Spleen (tissue), 11 donors: ENCODE measurements around the gene TEX38. TPM values are rescaled to one million over a fixed set of nuclear protein-coding genes. Genes with fewer than 3 reads are reported as not detected.
"Not testable (repeated sequence)": the region's sequence is repeated elsewhere in the genome, so short reads cannot be mapped to it uniquely, and the experiment has no call there.

Experiments used
- DNase-seq: peaks from one replicate; pipeline ENCODE4 v3.0.0-alpha.2; 2020
- H3K27ac ChIP-seq, 8 donors: fragments of 200-600 bp; sonication (generic) in 7 of 8; 1 replicate in 4 of 8; 2 replicates in 4 of 8; pipeline versions ENCODE4 v1.5.0 to v1.8.0; 2016 to 2021; ENCODE audit warnings: inconsistent platforms in 4 of 8, mild to moderate bottlenecking in 4 of 8, moderate library complexity in 1 of 8
- H3K27me3 ChIP-seq, 7 donors: fragments of 200-600 bp; sonication (generic) in 6 of 7; replicated peaks in 1 of 7; 1 replicate in 4 of 7; 2 replicates in 3 of 7; pipeline versions ENCODE4 v1.5.0 to v1.8.0; 2016 to 2021; ENCODE audit warnings: inconsistent platforms in 3 of 7, mild to moderate bottlenecking in 1 of 7
- H3K36me3 ChIP-seq, 6 donors: fragments of 200-600 bp; sonication (generic) in 5 of 6; 1 replicate in 4 of 6; 2 replicates in 2 of 6; pipeline versions ENCODE4 v1.5.0 to v1.8.0; 2016 to 2021; ENCODE audit warnings: inconsistent platforms in 2 of 6
- H3K4me1 ChIP-seq, 6 donors: fragments of 200-600 bp; sonication (generic) in 5 of 6; 1 replicate in 3 of 6; 2 replicates in 3 of 6; pipeline versions ENCODE4 v1.5.0 to v1.8.0; 2016 to 2021; ENCODE audit warnings: inconsistent platforms in 3 of 6
- H3K4me3 ChIP-seq, 8 donors: fragments of 200-600 bp; sonication (generic) in 7 of 8; 1 replicate in 4 of 8; 2 replicates in 4 of 8; pipeline versions ENCODE4 v1.5.0 to v1.8.0; 2016 to 2021; ENCODE audit warnings: inconsistent platforms in 4 of 8, mild to moderate bottlenecking in 4 of 8, moderate library complexity in 2 of 8
- H3K9me3 ChIP-seq, 8 donors: fragments of 200-600 bp; sonication (generic) in 7 of 8; 1 replicate in 4 of 8; 2 replicates in 4 of 8; pipeline versions ENCODE4 v1.5.0 to v1.8.0; 2016 to 2021; ENCODE audit warnings: inconsistent platforms in 4 of 8
- CTCF ChIP-seq, 11 experiments: fragments of 200-600 bp in 7 of 11; fragments of 450-650 bp in 4 of 11; sonication (generic) in 4 of 11; IDR thresholded peaks in 8 of 11; conservative IDR thresholded peaks in 3 of 11; 1 replicate in 7 of 11; 2 replicates in 4 of 11; pipeline versions ENCODE4 v1.4.0 to v1.8.0; 2016 to 2021; ENCODE audit warnings: antibody characterized with exemption in 11 of 11, inconsistent platforms in 4 of 11, mild to moderate bottlenecking in 1 of 11
- POLR2A ChIP-seq, 3 donors: fragments of 450-650 bp; IDR thresholded peaks; one replicate each; pipeline ENCODE4 v1.5.1; 2017; ENCODE audit warnings: antibody characterized with exemption in 3 of 3, mild to moderate bottlenecking in 1 of 3
- POLR2AphosphoS5 ChIP-seq, 3 donors: sonication (generic); formaldehyde crosslinking; IDR thresholded peaks; one replicate each; pipeline ENCODE4 v1.5.1; 2017; ENCODE audit warnings: antibody characterized with exemption in 3 of 3
- WGBS, 5 donors: extraction: QIAGEN DNeasy Blood & Tissue Kit in 3 of 5; methylation state at CpG; one replicate each; pipeline versions ENCODE4 v1.1.5 to v1.1.7; 2013 to 2018; 5-methylcytosine and 5-hydroxymethylcytosine counted together
- intact Hi-C: fragments of 100-400 bp; cut with DNase I; formaldehyde crosslinking; loops from one replicate; pipeline ENCODE4 v1.15.0; 2023; ENCODE audit warnings: low total_unique reads
- polyA plus RNA-seq, 3 donors: library from polyadenylated mRNA; stranded (reverse); fragments of 200-250 nt; gene quantifications; one replicate each; pipeline ENCODE4 v1.2.1, GENCODE V29; 2013
- total RNA-seq, 7 donors: library from RNA; depleted of rRNA in 3 of 7; stranded (reverse); fragments of >200 nt in 3 of 7; fragmentation: NEBNext Ultra II Directional in 4 of 7; extraction: Animal tissue kit (Norgen Biotek cat#: 25700) in 4 of 7; gene quantifications; one replicate each; pipeline versions ENCODE4 v1.1.0 to v1.2.1, GENCODE V29; 2016 to 2021
- donor health status: healthy with polysubstance abuse.
- donor health status: DM: no; HTN: no; CAD: no; lungs with moderate emphysema.
- donor health status: DM: no; HTN: no; CAD: no.
- donor health status: Bipolar disorder and iron deficiency.
- donor health status: healthy.
- donor health status: DM: no; HTN: no; CAD: no.
- donor health status: DM: yes; HTN: yes; CAD: no.

The TEX38 gene
- total and polyA plus RNA-seq, 10 donors, result 0.09 to 0.11 TPM; not detected in 8

GRCh38 chr1:46690931-46691421 lies 19.3 kb downstream of the TEX38 start:
- DNase-seq, result no peak
- H3K36me3 ChIP-seq, result peaks cover 7 to 94% (median 75%) of the 10 kb centered on the region in 6 donors
- intact Hi-C loops, result no loop called here

GRCh38 chr1:46691997-46692790 lies 20.5 kb downstream of the TEX38 start:
- WGBS, 5 donors, result 86 to 93% (median 89%) methylated on average over 6 of the region's 6 CpGs
- H3K27ac ChIP-seq, result no peak overlapping the region
- peaks cover 7 to 94% (median 74%) of the 10 kb centered on the region in 6 donors for H3K36me3 ChIP-seq
- no peak overlapping the region for H3K4me3 ChIP-seq
- intact Hi-C loops, result no loop called here
- no peaks in the 10 kb centered on the region for H3K27me3 ChIP-seq
- TF ChIP-seq CTCF (IDR thresholded peaks at IDR 0.05 in 8 of 11, conservative IDR thresholded peaks at IDR 0.05 in 3 of 11), result no peak
- no peak for TF ChIP-seq POLR2AphosphoS5 (IDR thresholded peaks at IDR 0.05)
- no peak for TF ChIP-seq POLR2A (IDR thresholded peaks at IDR 0.05)
- H3K4me1 ChIP-seq, result peaks cover 0 to 16% (median 8%) of the 10 kb centered on the region in 6 donors
- DNase-seq, result no peak
- H3K9me3 ChIP-seq, result no peaks in the 10 kb centered on the region

More at GRCh38 chr1:46690931-46691421, 19.3 kb downstream of the TEX38 start:
- H3K9me3 ChIP-seq, result no peaks in the 10 kb centered on the region
- no peak overlapping the region for H3K27ac ChIP-seq
- H3K4me1 ChIP-seq, result peaks cover 0 to 28% (median 14%) of the 10 kb centered on the region in 6 donors
- no peaks in the 10 kb centered on the region for H3K27me3 ChIP-seq
- WGBS, 5 donors, result 88 to 96% (median 93%) methylated on average over 2 of the region's 2 CpGs
- no peak for TF ChIP-seq POLR2AphosphoS5 (IDR thresholded peaks at IDR 0.05)
- no peak for TF ChIP-seq CTCF (IDR thresholded peaks at IDR 0.05 in 8 of 11, conservative IDR thresholded peaks at IDR 0.05 in 3 of 11)
- TF ChIP-seq POLR2A (IDR thresholded peaks at IDR 0.05), result no peak
- H3K4me3 ChIP-seq, result no peak overlapping the region

GRCh38 chr1:46692811-46693770 lies 21.4 kb downstream of the TEX38 start:
- intact Hi-C loops, result no loop called here
- no peak for DNase-seq
- no peak for TF ChIP-seq POLR2A (IDR thresholded peaks at IDR 0.05)
- TF ChIP-seq POLR2AphosphoS5 (IDR thresholded peaks at IDR 0.05), result no peak
- TF ChIP-seq CTCF (IDR thresholded peaks at IDR 0.05 in 8 of 11, conservative IDR thresholded peaks at IDR 0.05 in 3 of 11), result no peak
- Histone ChIP-seq H3K9me3 (no peaks in the 10 kb centered on the region), H3K4me1 (peaks cover 0 to 7% (median 0%) of the 10 kb centered on the region in 6 donors), H3K27ac (no peak overlapping the region), H3K27me3 (no peaks in the 10 kb centered on the region), H3K4me3 (no peak overlapping the region), H3K36me3 (peaks cover 5 to 94% (median 71%) of the 10 kb centered on the region in 6 donors)
- WGBS, 5 donors, result 29 to 90% (median 73%) methylated on average over 3 of the region's 3 CpGs

GRCh38 chr1:46694676-46695075 lies 23.0 kb downstream of the TEX38 start:
- intact Hi-C loops, H3K4me3 ChIP-seq, H3K27ac ChIP-seq, H3K9me3 ChIP-seq, DNase-seq, H3K27me3 ChIP-seq: not testable (repeated sequence)
- H3K4me1 ChIP-seq, result peaks cover 0 to 14% (median 0%) of the 10 kb centered on the region in 6 donors
- peaks cover 4 to 93% (median 63%) of the 10 kb centered on the region in 6 donors for H3K36me3 ChIP-seq
- WGBS, 5 donors, result 86 to 98% (median 96%) methylated on average over 4 of the region's 4 CpGs
